Measurements from ENCODE around the gene AACS. TPM values are rescaled to one million over a fixed set of nuclear protein-coding genes. Genes with fewer than 3 reads are reported as not detected.

The AACS gene
- total and polyA plus RNA-seq, 2 of the 8 experiments (the other 6 are each of a cell fraction or from before 2014, with no cell fraction given), result 51.9 to 52.4 TPM

DNA sequence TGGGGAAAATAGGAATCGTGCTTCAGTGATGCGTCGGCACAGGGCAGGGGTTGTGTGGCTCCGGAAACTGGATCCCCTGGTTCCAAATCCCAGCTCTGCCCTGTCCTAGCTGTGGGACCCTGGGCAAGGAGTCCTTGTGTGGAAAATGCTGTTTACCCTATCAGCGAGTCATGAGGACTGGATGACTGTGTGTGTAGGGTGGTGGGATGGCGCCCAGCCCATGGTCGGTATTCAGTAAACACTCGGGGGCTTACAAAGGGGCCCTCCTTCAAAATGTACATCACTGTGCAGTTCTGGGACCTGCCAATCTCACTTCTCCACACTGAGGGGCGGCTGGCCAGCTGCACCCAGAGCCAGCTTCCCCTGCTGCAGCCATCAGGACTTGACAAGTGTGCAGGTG is 47.4 kb upstream of the AACS start:
- H3K4me3 ChIP-seq (ENCODE audit: extremely low read depth in 1 of 4, insufficient read depth in 2 of 4, low read depth in 3 of 4, low read length in 4 of 4), result no peak overlapping the region
- H3K23me2 ChIP-seq (ENCODE audit: low read depth, low read length), result no peaks in the 10 kb centered on the region
- no peak overlapping the region for H2BK120ac ChIP-seq (replicated peaks; ENCODE audit: low read depth, low read length)
- peaks cover 0 to 9% of the 10 kb centered on the region in 2 experiments for H4K20me1 ChIP-seq (replicated peaks in 1 of 2; ENCODE audit: control insufficient read depth in 1 of 2, insufficient read depth in 2 of 2, low read length in 2 of 2)
- H3K56ac ChIP-seq (replicated peaks; ENCODE audit: insufficient read length, low read depth, low read length), result no peak overlapping the region
- H2AFZ ChIP-seq (ENCODE audit: low read length), result no peak overlapping the region
- H3K9me3 ChIP-seq (ENCODE audit: insufficient read depth in 2 of 2, low read depth in 1 of 2, low read length in 1 of 2), result no peaks in the 10 kb centered on the region
- peaks cover 0 to 23% (median 11%) of the 10 kb centered on the region in 4 experiments; a peak in 4 of 8 replicates for H3K36me3 ChIP-seq (ENCODE audit: control insufficient read depth in 2 of 4, insufficient read depth in 4 of 4, low read length in 3 of 4)
- H3K4me1 ChIP-seq (replicated peaks in 1 of 4; ENCODE audit: control insufficient read depth in 3 of 4, insufficient read depth in 4 of 4, low read length in 3 of 4), result no peaks in the 10 kb centered on the region
- no peak overlapping the region for H2BK20ac ChIP-seq (ENCODE audit: low read length)
- no peaks in the 10 kb centered on the region; the same call in 1 of the 2 replicates for H3K79me1 ChIP-seq (ENCODE audit: low read depth, low read length)
- ChIA-PET CTCF (ENCODE audit: partially characterized antibody) (interaction anchor here (0.9 kb wide), 1 partner anchor 15 kb away, joined by 4 read pairs; no protein-coding TSS in a partner anchor), POLR2A (ENCODE audit: partially characterized antibody) (no interaction called here)
- H4K8ac ChIP-seq (ENCODE audit: extremely low read depth, insufficient read depth, low read length), result no peak overlapping the region
- no peak overlapping the region for H4K5ac ChIP-seq (ENCODE audit: insufficient read length, low read depth, low read length)
- no peaks in the 10 kb centered on the region for H3K27me3 ChIP-seq (replicated peaks in 1 of 4; ENCODE audit: control insufficient read depth in 3 of 4, extremely low read depth in 1 of 4, insufficient read depth in 3 of 4, low read length in 3 of 4)
- WGBS, 2 experiments (ENCODE audit: extremely low coverage in 1 of 2, insufficient coverage in 1 of 2, insufficient read length in 1 of 2, insufficient replicate concordance in 2 of 2, low coverage in 1 of 2, low lambda C conversion rate in 2 of 2, missing lambda C conversion rate in 1 of 2), result 92% methylated on average over 9 of the region's 9 CpGs; no CpG with 5 or more reads in 1 of the 2 experiments
- H3K18ac ChIP-seq (ENCODE audit: extremely low read depth, low read length), result no peak overlapping the region
- no peak overlapping the region for H4K91ac ChIP-seq (replicated peaks; ENCODE audit: insufficient read length, low read length)
- no peak overlapping the region for H3K23ac ChIP-seq (ENCODE audit: insufficient read length)
- no peak for DNase-seq (ENCODE audit: low read depth in 1 of 2, low spot score in 2 of 2)
- no peak overlapping the region for H3K27ac ChIP-seq (ENCODE audit: low read depth, low read length)
- H2AK5ac ChIP-seq (ENCODE audit: low read depth, low read length), result no peak overlapping the region
- FAIRE-seq, result no peak
- H3K4me2 ChIP-seq (ENCODE audit: insufficient read depth in 1 of 2, low read depth in 2 of 2, low read length in 2 of 2), result no peak overlapping the region
- H2BK15ac ChIP-seq (ENCODE audit: low read length), result no peak overlapping the region
- H2BK12ac ChIP-seq (ENCODE audit: low read depth, low read length), result no peak overlapping the region
- H3K14ac ChIP-seq (ENCODE audit: insufficient read length), result no peak overlapping the region
- no peak overlapping the region for H3K4ac ChIP-seq (replicated peaks; ENCODE audit: insufficient read length, low read depth, low read length)
- no peak overlapping the region for H2BK5ac ChIP-seq (ENCODE audit: low read depth, low read length)
- H3K79me2 ChIP-seq (ENCODE audit: control insufficient read depth in 1 of 2, insufficient read depth in 2 of 2, low read length in 2 of 2), result no peaks in the 10 kb centered on the region
- H3K9ac ChIP-seq (replicated peaks in 1 of 4; ENCODE audit: extremely low read depth in 1 of 4, low read depth in 3 of 4, low read length in 3 of 4), result no peak overlapping the region
- TF ChIP-seq BCL11A (IDR thresholded peaks at IDR 0.05; ENCODE audit: low read depth in 2 of 2, low read length in 2 of 2) (no peak), EZH2 (IDR thresholded peaks at IDR 0.05; ENCODE audit: low read depth, low read length, severe bottlenecking) (no peak), BACH1 (IDR thresholded peaks at IDR 0.05; ENCODE audit: low read length) (no peak), CHD1 (IDR thresholded peaks at IDR 0.05; ENCODE audit: low read depth, low read length) (no peak), SUZ12 (IDR thresholded peaks at IDR 0.05; ENCODE audit: low read length) (no peak)
- TF ChIP-seq, protein P1, sequence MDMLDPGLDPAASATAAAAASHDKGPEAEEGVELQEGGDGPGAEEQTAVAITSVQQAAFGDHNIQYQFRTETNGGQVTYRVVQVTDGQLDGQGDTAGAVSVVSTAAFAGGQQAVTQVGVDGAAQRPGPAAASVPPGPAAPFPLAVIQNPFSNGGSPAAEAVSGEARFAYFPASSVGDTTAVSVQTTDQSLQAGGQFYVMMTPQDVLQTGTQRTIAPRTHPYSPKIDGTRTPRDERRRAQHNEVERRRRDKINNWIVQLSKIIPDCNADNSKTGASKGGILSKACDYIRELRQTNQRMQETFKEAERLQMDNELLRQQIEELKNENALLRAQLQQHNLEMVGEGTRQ (IDR thresholded peaks at IDR 0.05; ENCODE audit: low read length), result no peak

All from H1 (cell line).